Endothelial cell (in vitro differentiated cells): ENCODE results near the gene HOXB2. TPM values are rescaled to one million over a fixed set of nuclear protein-coding genes. Genes with fewer than 3 reads are reported as not detected.

Experiments
- DNase-seq: peaks from one replicate; pipeline ENCODE4 v3.0.0; 2021; ENCODE audit warnings: low spot score
- H3K27ac Mint-ChIP-seq: one replicate; pipeline ENCODE4 v1.8.0; 2021; ENCODE audit warnings: mixed read lengths, inconsistent platforms; ENCODE audit not compliant: unreplicated experiment
- H3K27me3 Mint-ChIP-seq: one replicate; pipeline ENCODE4 v1.8.0; 2021; ENCODE audit warnings: mild to moderate bottlenecking, moderate library complexity, mixed read lengths, inconsistent platforms; ENCODE audit not compliant: unreplicated experiment
- H3K36me3 Mint-ChIP-seq: one replicate; pipeline ENCODE4 v1.8.0; 2021; ENCODE audit warnings: mild to moderate bottlenecking, low read depth, mixed read lengths, inconsistent platforms; ENCODE audit not compliant: unreplicated experiment
- H3K4me1 Mint-ChIP-seq: one replicate; pipeline ENCODE4 v1.8.0; 2021; ENCODE audit warnings: mild to moderate bottlenecking, mixed read lengths, inconsistent platforms; ENCODE audit not compliant: unreplicated experiment
- H3K4me3 Mint-ChIP-seq: one replicate; pipeline ENCODE4 v1.8.0; 2021; ENCODE audit warnings: mild to moderate bottlenecking, mixed read lengths, inconsistent platforms; ENCODE audit not compliant: unreplicated experiment
- H3K9me3 Mint-ChIP-seq: one replicate; pipeline ENCODE4 v1.8.0; 2021; ENCODE audit warnings: mixed read lengths, inconsistent platforms; ENCODE audit not compliant: unreplicated experiment
- CTCF ChIP-seq: fragments of 200-600 bp; sonication (generic); IDR thresholded peaks from one replicate; pipeline ENCODE4 v1.5.0; 2021; ENCODE audit warnings: antibody characterized with exemption; ENCODE audit not compliant: unreplicated experiment
- total RNA-seq: library from RNA; stranded (reverse); fragmentation: NEBNext Ultra II Directional; extraction: Animal tissue kit (Norgen Biotek cat#: 25700); gene quantifications from one replicate; pipeline ENCODE4 v1.2.1, GENCODE V29; 2021; ENCODE audit not compliant: unreplicated experiment

The HOXB2 gene
- total RNA-seq, 1 donor from 2014 or later: 5.6 TPM

- no peaks in the 10 kb centered on the region for H3K9me3 Mint-ChIP-seq
- H3K4me1 Mint-ChIP-seq: peaks cover 39% of the 10 kb centered on the region
- no peak overlapping the region for H3K27ac Mint-ChIP-seq
- no peak for DNase-seq
- peak overlapping the region; percentile 87 for H3K4me3 Mint-ChIP-seq
- no peak for TF ChIP-seq CTCF
- H3K27me3 Mint-ChIP-seq: peaks cover 16% of the 10 kb centered on the region
- H3K36me3 Mint-ChIP-seq: peaks cover 10% of the 10 kb centered on the region
These were observed 2.7 kb downstream of the HOXB2 start for GRCh38 chr17:48542114-48542656.

GRCh38 chr17:48541577-48542113 lies 3.3 kb downstream of the HOXB2 start:
- H3K27me3 Mint-ChIP-seq: peaks cover 16% of the 10 kb centered on the region
- peaks cover 35% of the 10 kb centered on the region for H3K4me1 Mint-ChIP-seq
- H3K27ac Mint-ChIP-seq: no peak overlapping the region

GRCh38 chr17:48541036-48541576 lies 3.8 kb downstream of the HOXB2 start:
- TF ChIP-seq CTCF: no peak
- H3K4me3 Mint-ChIP-seq: peak overlapping the region; percentile 87
- peaks cover 14% of the 10 kb centered on the region for H3K27me3 Mint-ChIP-seq
- peak overlapping the region; percentile 17 for H3K27ac Mint-ChIP-seq
- peaks cover 29% of the 10 kb centered on the region for H3K4me1 Mint-ChIP-seq
- no peaks in the 10 kb centered on the region for H3K9me3 Mint-ChIP-seq
- H3K36me3 Mint-ChIP-seq: peaks cover 9% of the 10 kb centered on the region
- no peak for DNase-seq

More at GRCh38 chr17:48541577-48542113, 3.3 kb downstream of the HOXB2 start:
- TF ChIP-seq CTCF: no peak
- Mint-ChIP-seq H3K36me3 (peaks cover 10% of the 10 kb centered on the region), H3K9me3 (no peaks in the 10 kb centered on the region), H3K4me3 (peak overlapping the region; percentile 87)
- DNase-seq: no peak

- H3K4me3 Mint-ChIP-seq: no peak overlapping the region
- H3K27me3 Mint-ChIP-seq: peaks cover 11% of the 10 kb centered on the region
- H3K9me3 Mint-ChIP-seq: no peaks in the 10 kb centered on the region
- no peak for DNase-seq
- H3K27ac Mint-ChIP-seq: no peak overlapping the region
- peaks cover 7% of the 10 kb centered on the region for H3K36me3 Mint-ChIP-seq
- no peak for TF ChIP-seq CTCF
- peaks cover 20% of the 10 kb centered on the region for H3K4me1 Mint-ChIP-seq
These were observed 4.7 kb downstream of the HOXB2 start for GRCh38 chr17:48540213-48540612.

- H3K9me3 Mint-ChIP-seq: no peaks in the 10 kb centered on the region
- DNase-seq: no peak
- TF ChIP-seq CTCF: no peak
- peaks cover 17% of the 10 kb centered on the region for H3K4me1 Mint-ChIP-seq
- H3K4me3 Mint-ChIP-seq: no peak overlapping the region
- no peak overlapping the region for H3K27ac Mint-ChIP-seq
- peaks cover 7% of the 10 kb centered on the region for H3K36me3 Mint-ChIP-seq
- peaks cover 9% of the 10 kb centered on the region for H3K27me3 Mint-ChIP-seq
These were observed 5.7 kb downstream of the HOXB2 start for GRCh38 chr17:48539177-48539576.
